ENCODE data around the gene NEUROD2.

The NEUROD2 gene

GRCh38 chr17:39641097-39641496 lies 33.4 kb upstream of the NEUROD2 start:
- Histone ChIP-seq H2BK15ac (ENCODE audit: low read depth, poor library complexity, severe bottlenecking) (no peak overlapping the region), H3K14ac (ENCODE audit: low read length in 2 of 2) (no peak overlapping the region), H3K18ac (ENCODE audit: low read depth in 1 of 2, low read length in 2 of 2) (no peak overlapping the region), H3K79me1 (replicated peaks; ENCODE audit: low read length, poor library complexity, severe bottlenecking) (peaks cover 36% of the 10 kb centered on the region), H3K9ac (ENCODE audit: low read length) (no peak overlapping the region), H3K27ac (ENCODE audit: low read length, poor library complexity, severe bottlenecking) (no peak overlapping the region), H2BK5ac (ENCODE audit: low read depth, low read length, poor library complexity, severe bottlenecking) (no peak overlapping the region), H2AFZ (ENCODE audit: low read depth, low read length) (no peak overlapping the region), H3K36me3 (ENCODE audit: control insufficient read depth in 1 of 2, insufficient read depth in 2 of 2, low read depth in 1 of 2, low read length in 2 of 2) (peaks cover 0 to 7% of the 10 kb centered on the region in 2 experiments), H2AK5ac (ENCODE audit: low read length, severe bottlenecking) (peak overlapping the region; percentile 24), H3K4me2 (ENCODE audit: low read length, poor library complexity, severe bottlenecking) (no peak overlapping the region), H3K4me3 (ENCODE audit: insufficient read depth in 1 of 2, low read depth in 1 of 2, low read length in 2 of 2) (no peak overlapping the region), H2BK120ac (ENCODE audit: low read depth, low read length) (no peak overlapping the region), H4K8ac (ENCODE audit: low read length) (no peak overlapping the region), H4K91ac (ENCODE audit: low read length) (no peak overlapping the region), H3K27me3 (ENCODE audit: control insufficient read depth in 1 of 2, insufficient read depth in 1 of 2, low read length in 2 of 2) (no peaks in the 10 kb centered on the region), H3K9me3 (ENCODE audit: control insufficient read depth, low read length) (no peaks in the 10 kb centered on the region), H3K23ac (ENCODE audit: low read length in 2 of 2) (no peak overlapping the region), H2BK12ac (ENCODE audit: low read length in 2 of 2) (no peak overlapping the region), H3K4ac (ENCODE audit: low read depth in 1 of 2, low read length in 2 of 2) (no peak overlapping the region), H3K4me1 (ENCODE audit: control insufficient read depth, insufficient read depth, low read depth, low read length) (peaks cover 56% of the 10 kb centered on the region)
- WGBS: 97% methylated on average over 4 of the region's 4 CpGs
- no peak for DNase-seq

GRCh38 chr17:39640591-39641031 lies 32.9 kb upstream of the NEUROD2 start:
- peaks cover 36% of the 10 kb centered on the region for H3K79me1 ChIP-seq (replicated peaks; ENCODE audit: low read length, poor library complexity, severe bottlenecking)

GRCh38 chr17:39639566-39640458 lies 32.1 kb upstream of the NEUROD2 start:
- no peak overlapping the region for H3K4me3 ChIP-seq (ENCODE audit: insufficient read depth in 1 of 2, low read depth in 1 of 2, low read length in 2 of 2)
- no peak overlapping the region for H3K27ac ChIP-seq (ENCODE audit: low read length, poor library complexity, severe bottlenecking)
- no peak overlapping the region for H2BK5ac ChIP-seq (ENCODE audit: low read depth, low read length, poor library complexity, severe bottlenecking)
- H3K23ac ChIP-seq (ENCODE audit: low read length in 2 of 2): no peak overlapping the region
- H3K4me2 ChIP-seq (ENCODE audit: low read length, poor library complexity, severe bottlenecking): no peak overlapping the region
- DNase-seq: peak; percentile 48
- no peak overlapping the region for H2BK15ac ChIP-seq (ENCODE audit: low read depth, poor library complexity, severe bottlenecking)
- peaks cover 32% of the 10 kb centered on the region for H3K79me1 ChIP-seq (replicated peaks; ENCODE audit: low read length, poor library complexity, severe bottlenecking)
- H3K27me3 ChIP-seq (ENCODE audit: control insufficient read depth in 1 of 2, insufficient read depth in 1 of 2, low read length in 2 of 2): no peaks in the 10 kb centered on the region
- no peak overlapping the region for H4K91ac ChIP-seq (ENCODE audit: low read length)
- H3K36me3 ChIP-seq (ENCODE audit: control insufficient read depth in 1 of 2, insufficient read depth in 2 of 2, low read depth in 1 of 2, low read length in 2 of 2): peaks cover 0 to 7% of the 10 kb centered on the region in 2 experiments
- peaks cover 54% of the 10 kb centered on the region for H3K4me1 ChIP-seq (ENCODE audit: control insufficient read depth, insufficient read depth, low read depth, low read length)
- H2BK12ac ChIP-seq (ENCODE audit: low read length in 2 of 2): no peak overlapping the region
- H2AK5ac ChIP-seq (ENCODE audit: low read length, severe bottlenecking): peak overlapping the region; percentile 30
- no peak overlapping the region for H3K18ac ChIP-seq (ENCODE audit: low read depth in 1 of 2, low read length in 2 of 2)
- H3K4ac ChIP-seq (ENCODE audit: low read depth in 1 of 2, low read length in 2 of 2): no peak overlapping the region
- H3K9ac ChIP-seq (ENCODE audit: low read length): no peak overlapping the region
- H2BK120ac ChIP-seq (ENCODE audit: low read depth, low read length): no peak overlapping the region
- no peak overlapping the region for H3K14ac ChIP-seq (ENCODE audit: low read length in 2 of 2)
- no peak overlapping the region for H4K8ac ChIP-seq (ENCODE audit: low read length)
- 87% methylated on average over 11 of the region's 11 CpGs for WGBS
- no peak overlapping the region for H2AFZ ChIP-seq (ENCODE audit: low read depth, low read length)
- H3K9me3 ChIP-seq (ENCODE audit: control insufficient read depth, low read length): no peaks in the 10 kb centered on the region

More at GRCh38 chr17:39640591-39641031, 32.9 kb upstream of the NEUROD2 start:
- no peak overlapping the region for H2BK120ac ChIP-seq (ENCODE audit: low read depth, low read length)
- no peak overlapping the region for H2BK12ac ChIP-seq (ENCODE audit: low read length in 2 of 2)
- H3K4me3 ChIP-seq (ENCODE audit: insufficient read depth in 1 of 2, low read depth in 1 of 2, low read length in 2 of 2): no peak overlapping the region
- no peak overlapping the region for H2AFZ ChIP-seq (ENCODE audit: low read depth, low read length)
- H4K91ac ChIP-seq (ENCODE audit: low read length): no peak overlapping the region
- H3K23ac ChIP-seq (ENCODE audit: low read length in 2 of 2): no peak overlapping the region
- no peak overlapping the region for H3K9ac ChIP-seq (ENCODE audit: low read length)
- 59% methylated on average over 4 of the region's 4 CpGs for WGBS
- peak overlapping the region in 1 of 2 experiments; percentile 44 for H3K4ac ChIP-seq (ENCODE audit: low read depth in 1 of 2, low read length in 2 of 2)
- no peak overlapping the region for H2BK5ac ChIP-seq (ENCODE audit: low read depth, low read length, poor library complexity, severe bottlenecking)
- H3K14ac ChIP-seq (ENCODE audit: low read length in 2 of 2): peak overlapping the region in 1 of 2 experiments; percentile 51
- no peak overlapping the region for H2BK15ac ChIP-seq (ENCODE audit: low read depth, poor library complexity, severe bottlenecking)
- H3K18ac ChIP-seq (ENCODE audit: low read depth in 1 of 2, low read length in 2 of 2): peak overlapping the region in 1 of 2 experiments; percentile 48
- peaks cover 0 to 7% of the 10 kb centered on the region in 2 experiments for H3K36me3 ChIP-seq (ENCODE audit: control insufficient read depth in 1 of 2, insufficient read depth in 2 of 2, low read depth in 1 of 2, low read length in 2 of 2)
- no peaks in the 10 kb centered on the region for H3K27me3 ChIP-seq (ENCODE audit: control insufficient read depth in 1 of 2, insufficient read depth in 1 of 2, low read length in 2 of 2)
- peaks cover 57% of the 10 kb centered on the region for H3K4me1 ChIP-seq (ENCODE audit: control insufficient read depth, insufficient read depth, low read depth, low read length)
- DNase-seq: peak; percentile 55
- no peak overlapping the region for H3K4me2 ChIP-seq (ENCODE audit: low read length, poor library complexity, severe bottlenecking)
- H2AK5ac ChIP-seq (ENCODE audit: low read length, severe bottlenecking): peak overlapping the region; percentile 24
- no peak overlapping the region for H4K8ac ChIP-seq (ENCODE audit: low read length)
- H3K9me3 ChIP-seq (ENCODE audit: control insufficient read depth, low read length): no peaks in the 10 kb centered on the region
- no peak overlapping the region for H3K27ac ChIP-seq (ENCODE audit: low read length, poor library complexity, severe bottlenecking)

DNA sequence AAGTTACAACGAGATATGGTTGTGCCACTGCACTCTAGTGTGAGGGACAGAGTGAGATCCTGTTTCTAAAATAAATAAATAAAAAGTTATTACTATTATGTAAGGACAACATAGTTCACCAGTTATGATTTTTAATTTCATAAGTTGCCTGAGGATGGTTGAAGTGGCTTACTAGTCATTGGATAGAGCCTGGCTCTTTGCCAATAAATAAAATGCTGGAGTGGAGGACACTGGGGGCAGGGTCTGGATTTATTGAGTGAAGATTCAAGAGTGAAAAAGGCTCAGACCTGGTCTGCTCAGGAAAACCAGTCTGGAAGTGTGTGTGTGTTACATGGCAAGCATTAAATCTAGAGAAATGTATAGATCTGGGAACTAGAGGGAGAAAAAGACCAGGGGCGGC lies 31.3 kb upstream of the NEUROD2 start:
- Histone ChIP-seq H3K14ac (ENCODE audit: low read length in 2 of 2) (no peak overlapping the region), H3K79me1 (replicated peaks; ENCODE audit: low read length, poor library complexity, severe bottlenecking) (peaks cover 29% of the 10 kb centered on the region), H3K27me3 (ENCODE audit: control insufficient read depth in 1 of 2, insufficient read depth in 1 of 2, low read length in 2 of 2) (no peaks in the 10 kb centered on the region), H2AFZ (ENCODE audit: low read depth, low read length) (no peak overlapping the region), H4K8ac (ENCODE audit: low read length) (no peak overlapping the region), H2BK5ac (ENCODE audit: low read depth, low read length, poor library complexity, severe bottlenecking) (no peak overlapping the region), H3K9ac (ENCODE audit: low read length) (no peak overlapping the region), H3K27ac (ENCODE audit: low read length, poor library complexity, severe bottlenecking) (no peak overlapping the region), H3K4ac (ENCODE audit: low read depth in 1 of 2, low read length in 2 of 2) (no peak overlapping the region), H2BK15ac (ENCODE audit: low read depth, poor library complexity, severe bottlenecking) (no peak overlapping the region), H3K4me2 (ENCODE audit: low read length, poor library complexity, severe bottlenecking) (no peak overlapping the region), H3K9me3 (ENCODE audit: control insufficient read depth, low read length) (no peaks in the 10 kb centered on the region), H3K36me3 (ENCODE audit: control insufficient read depth in 1 of 2, insufficient read depth in 2 of 2, low read depth in 1 of 2, low read length in 2 of 2) (peaks cover 0 to 7% of the 10 kb centered on the region in 2 experiments), H4K91ac (ENCODE audit: low read length) (no peak overlapping the region), H3K18ac (ENCODE audit: low read depth in 1 of 2, low read length in 2 of 2) (no peak overlapping the region), H2AK5ac (ENCODE audit: low read length, severe bottlenecking) (peak overlapping the region; percentile 30), H3K4me3 (ENCODE audit: insufficient read depth in 1 of 2, low read depth in 1 of 2, low read length in 2 of 2) (no peak overlapping the region), H3K4me1 (ENCODE audit: control insufficient read depth, insufficient read depth, low read depth, low read length) (peaks cover 51% of the 10 kb centered on the region), H3K23ac (ENCODE audit: low read length in 2 of 2) (no peak overlapping the region), H2BK120ac (ENCODE audit: low read depth, low read length) (no peak overlapping the region), H2BK12ac (ENCODE audit: low read length in 2 of 2) (no peak overlapping the region)
- DNase-seq: no peak
- WGBS: 98% methylated on average over 1 of the region's 2 CpGs

Measured in mesenchymal stem cell (in vitro differentiated cells and primary cell).